Naive thymus-derived CD8-positive, alpha-beta T cell (primary cell): ENCODE results near the gene RAPGEFL1. TPM values are rescaled to one million over a fixed set of nuclear protein-coding genes. Genes with fewer than 3 reads are reported as not detected.

Experiments
- microRNA-seq: library from miRNA; unstranded; fragments of <30 nt; microRNA quantifications from one replicate; pipeline ENCODE4 v1.2.0, GENCODE V29; 2022; ENCODE audit warnings: borderline microRNAs expressed
- polyA plus RNA-seq, 3 donors: library from polyadenylated mRNA; unstranded; fragments of 300-500 nt; fragmentation: Illumina TruSeq; gene quantifications; one replicate each; pipeline ENCODE4 v1.2.3, GENCODE V29; 2021
- total RNA-seq, 8 experiments: library from RNA in 2 of 8; stranded (reverse) in 2 of 8; gene quantifications; one replicate each; pipeline ENCODE4 v1.2.3 and lab custom pipeline; 2021 to 2026

The RAPGEFL1 gene
- total and polyA plus RNA-seq, 5 experiments from 2014 or later: 0.12 to 6.4 (median 3.3) TPM; not detected in 1

Small RNAs within 50 kb of the gene (microRNA-seq; reads per million reads assigned to microRNA genes)
- not detected for gene MIR6866
- not detected for gene MIR6867

Other genes with a start within 250 kb of the RAPGEFL1 start
- gene ORMDL3, start 249.9 kb upstream of the RAPGEFL1 start, total RNA-seq: 100 to 1,000 TPM; 178 to 192 TPM
- 100 to 1,000 TPM; 100 to 335 (median 249) TPM for gene ORMDL3, start 249.9 kb upstream of the RAPGEFL1 start, polyA plus RNA-seq
- gene LRRC3C, start 249.7 kb upstream of the RAPGEFL1 start, total RNA-seq: under 1 TPM in 1 of 2 experiments, not detected in 1; 0.44 TPM
- gene LRRC3C, start 249.7 kb upstream of the RAPGEFL1 start, polyA plus RNA-seq: not detected
- not detected for gene GSDMA, start 214.5 kb upstream of the RAPGEFL1 start, total RNA-seq
- under 1 TPM; 0.16 to 0.65 (median 0.50) TPM for gene GSDMA, start 214.5 kb upstream of the RAPGEFL1 start, polyA plus RNA-seq
- gene PSMD3, start 196.7 kb upstream of the RAPGEFL1 start, total RNA-seq: 10 to 100 TPM; 77.1 to 87.9 TPM
- 10 to 100 TPM; 45.4 to 55.9 (median 51.5) TPM for gene PSMD3, start 196.7 kb upstream of the RAPGEFL1 start, polyA plus RNA-seq
- gene CSF3, start 162.0 kb upstream of the RAPGEFL1 start, total RNA-seq: not detected
- gene CSF3, start 162.0 kb upstream of the RAPGEFL1 start, polyA plus RNA-seq: not detected
- gene MED24, start 123.1 kb upstream of the RAPGEFL1 start, total RNA-seq: 100 to 1,000 TPM; 104 TPM
- gene MED24, start 123.1 kb upstream of the RAPGEFL1 start, polyA plus RNA-seq: 10 to 100 TPM; 37.3 to 67.7 (median 42.1) TPM
- 10 to 100 TPM; 53.6 to 54.2 TPM for gene THRA, start 114.5 kb upstream of the RAPGEFL1 start, total RNA-seq
- 10 to 100 TPM; 11.3 to 23.3 (median 22.2) TPM for gene THRA, start 114.5 kb upstream of the RAPGEFL1 start, polyA plus RNA-seq
- 10 to 100 TPM; 18.2 to 19.2 TPM for gene NR1D1, start 76.9 kb upstream of the RAPGEFL1 start, total RNA-seq
- 1 to 10 TPM; 3.9 to 9.9 (median 6.4) TPM for gene NR1D1, start 76.9 kb upstream of the RAPGEFL1 start, polyA plus RNA-seq
- 100 to 1,000 TPM; 132 to 135 TPM for gene MSL1, start 55.5 kb upstream of the RAPGEFL1 start, total RNA-seq
- gene MSL1, start 55.5 kb upstream of the RAPGEFL1 start, polyA plus RNA-seq: 10 to 100 TPM in 1 of 3 donors, 1 to 10 TPM in 2; 6.8 to 12.8 (median 9.2) TPM
- gene CASC3, start 36.9 kb upstream of the RAPGEFL1 start, total RNA-seq: 100 to 1,000 TPM; 153 to 162 TPM
- 10 to 100 TPM; 33.5 to 46.9 (median 40.6) TPM for gene CASC3, start 36.9 kb upstream of the RAPGEFL1 start, polyA plus RNA-seq
- 10 to 100 TPM; 29.0 to 32.7 TPM for gene WIPF2, start 41.8 kb downstream of the RAPGEFL1 start, total RNA-seq
- gene WIPF2, start 41.8 kb downstream of the RAPGEFL1 start, polyA plus RNA-seq: 1 to 10 TPM; 6.4 to 7.5 (median 7.5) TPM
- 1 to 10 TPM; 1.5 to 1.6 TPM for gene CDC6, start 110.4 kb downstream of the RAPGEFL1 start, total RNA-seq
- gene CDC6, start 110.4 kb downstream of the RAPGEFL1 start, polyA plus RNA-seq: under 1 TPM in 1 of 3 donors, not detected in 2; 0.08 TPM
- gene RARA, start 131.7 kb downstream of the RAPGEFL1 start, total RNA-seq: 10 to 100 TPM; 39.2 to 39.9 TPM
- 10 to 100 TPM in 1 of 3 donors, 1 to 10 TPM in 2; 7.2 to 12.4 (median 9.0) TPM for gene RARA, start 131.7 kb downstream of the RAPGEFL1 start, polyA plus RNA-seq
- not detected for gene GJD3, start 187.3 kb downstream of the RAPGEFL1 start, total RNA-seq
- gene GJD3, start 187.3 kb downstream of the RAPGEFL1 start, polyA plus RNA-seq: not detected
- gene TOP2A, start 240.4 kb downstream of the RAPGEFL1 start, total RNA-seq: under 1 TPM; 0.41 to 0.81 TPM
- gene TOP2A, start 240.4 kb downstream of the RAPGEFL1 start, polyA plus RNA-seq: under 1 TPM in 1 of 3 donors, not detected in 2; 0.14 TPM